ENCODE measurements around the gene PDZD4. TPM values are rescaled to one million over a fixed set of nuclear protein-coding genes. Genes with fewer than 3 reads are reported as not detected.

Gene PDZD4
- total and polyA plus RNA-seq, 2 of the 4 experiments (the other 2 are of a cell fraction), result under 0.01 to 0.38 TPM

DNA sequence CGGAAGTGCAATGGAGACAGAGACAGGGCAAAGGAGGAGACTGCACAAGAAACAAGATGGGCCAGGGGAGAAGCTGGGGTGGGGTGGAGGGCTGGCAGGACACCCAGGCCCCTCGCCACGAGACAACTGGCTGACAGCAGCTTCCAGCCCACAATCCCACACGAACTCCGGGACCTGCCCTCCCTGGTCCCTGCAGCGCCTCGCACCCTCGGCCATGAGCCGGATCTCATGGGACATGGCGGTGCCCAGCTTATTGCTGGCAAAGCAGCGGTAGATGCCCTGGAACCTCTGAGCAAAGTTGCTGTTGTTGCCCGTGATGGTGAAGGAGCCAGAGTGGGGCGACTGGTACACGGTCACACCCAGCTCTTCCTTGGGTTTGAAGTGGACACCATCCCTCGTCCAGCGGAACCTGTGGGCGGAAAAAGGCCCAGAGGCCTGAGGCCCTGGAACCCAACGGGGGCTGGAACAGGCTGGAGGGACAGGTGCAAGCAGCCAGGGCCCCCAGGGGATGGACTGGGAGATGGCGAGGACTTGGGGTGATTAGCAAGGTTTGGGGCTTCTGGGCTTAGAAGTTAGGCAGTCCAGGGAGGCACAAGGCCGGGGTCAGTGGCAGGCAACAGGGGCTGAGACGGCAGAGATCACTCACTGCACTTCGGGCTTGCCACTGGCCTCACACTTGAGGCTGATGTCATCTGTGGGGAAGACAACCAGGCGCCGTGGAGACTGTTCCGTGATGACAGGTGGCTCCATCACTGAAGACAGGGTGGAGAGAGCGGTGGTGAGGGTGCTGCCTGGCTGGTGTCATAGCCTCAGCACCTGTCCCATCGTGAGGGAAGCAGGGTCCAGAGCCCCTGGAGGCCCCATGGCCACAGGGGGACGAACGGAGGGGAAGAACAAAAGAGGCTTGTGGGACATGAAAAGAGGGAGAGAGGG lies 41.9 kb upstream of the PDZD4 start (continued):
- no peak for TF ChIP-seq SMC3 (IDR thresholded peaks at IDR 0.05; ENCODE audit: low read depth, low read length)

GRCh38 chrX:153871451-153871850 lies 41.1 kb upstream of the PDZD4 start:
- H3K4me2 ChIP-seq (ENCODE audit: low read depth, low read length), result no peak overlapping the region
- no peak overlapping the region for H3K27ac ChIP-seq (ENCODE audit: insufficient read depth, low read length)
- H3K9ac ChIP-seq (ENCODE audit: low read depth, low read length), result no peak overlapping the region
- no peak overlapping the region for H2BK120ac ChIP-seq (ENCODE audit: low read depth, low read length)
- H2AK5ac ChIP-seq (ENCODE audit: low read depth, low read length), result no peak overlapping the region
- H3K79me1 ChIP-seq (ENCODE audit: low read depth in 1 of 2, low read length in 2 of 2), result no peaks in the 10 kb centered on the region
- H3K4ac ChIP-seq (ENCODE audit: low read depth, low read length), result no peak overlapping the region
- H2BK20ac ChIP-seq (ENCODE audit: low read depth, low read length), result no peak overlapping the region
- H3K14ac ChIP-seq (replicated peaks; ENCODE audit: low read depth, low read length), result no peak overlapping the region
- CTCF ChIA-PET, result no interaction called here
- no peak for TF ChIP-seq MXI1 (IDR thresholded peaks at IDR 0.05; ENCODE audit: borderline replicate concordance, low read depth, low read length)
- no peak for TF ChIP-seq RAD21 (IDR thresholded peaks at IDR 0.05; ENCODE audit: low read length)
- TF ChIP-seq, protein P1, sequence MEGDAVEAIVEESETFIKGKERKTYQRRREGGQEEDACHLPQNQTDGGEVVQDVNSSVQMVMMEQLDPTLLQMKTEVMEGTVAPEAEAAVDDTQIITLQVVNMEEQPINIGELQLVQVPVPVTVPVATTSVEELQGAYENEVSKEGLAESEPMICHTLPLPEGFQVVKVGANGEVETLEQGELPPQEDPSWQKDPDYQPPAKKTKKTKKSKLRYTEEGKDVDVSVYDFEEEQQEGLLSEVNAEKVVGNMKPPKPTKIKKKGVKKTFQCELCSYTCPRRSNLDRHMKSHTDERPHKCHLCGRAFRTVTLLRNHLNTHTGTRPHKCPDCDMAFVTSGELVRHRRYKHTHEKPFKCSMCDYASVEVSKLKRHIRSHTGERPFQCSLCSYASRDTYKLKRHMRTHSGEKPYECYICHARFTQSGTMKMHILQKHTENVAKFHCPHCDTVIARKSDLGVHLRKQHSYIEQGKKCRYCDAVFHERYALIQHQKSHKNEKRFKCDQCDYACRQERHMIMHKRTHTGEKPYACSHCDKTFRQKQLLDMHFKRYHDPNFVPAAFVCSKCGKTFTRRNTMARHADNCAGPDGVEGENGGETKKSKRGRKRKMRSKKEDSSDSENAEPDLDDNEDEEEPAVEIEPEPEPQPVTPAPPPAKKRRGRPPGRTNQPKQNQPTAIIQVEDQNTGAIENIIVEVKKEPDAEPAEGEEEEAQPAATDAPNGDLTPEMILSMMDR (conservative IDR thresholded peaks at IDR 0.05; ENCODE audit: low read depth, low read length), result no peak
- no peak for TF ChIP-seq FOS (IDR thresholded peaks at IDR 0.05; ENCODE audit: low read depth, low read length)
- no peak for TF ChIP-seq RCOR1 (IDR thresholded peaks at IDR 0.05; ENCODE audit: insufficient replicate concordance, low read length)
- dilution Hi-C loops (cut with HindIII; ENCODE audit: low sequenced_read_pairs, unreplicated experiment), result no loop called here
- H3K4me3 ChIP-seq (ENCODE audit: insufficient read depth, low read depth, low read length), result no peak overlapping the region
- no peaks in the 10 kb centered on the region; the same call in 1 of the 2 replicates for H4K20me1 ChIP-seq (ENCODE audit: insufficient read depth, low read length)
- in situ Hi-C loops (cut with MboI; ENCODE audit: low sequenced_read_pairs), result no loop called here
- no CpG with 5 or more reads among the region's 6 CpGs for WGBS, 2 experiments (ENCODE audit: extremely low coverage in 2 of 2, insufficient read length in 1 of 2)
- peaks cover 16% of the 10 kb centered on the region for H3K27me3 ChIP-seq (ENCODE audit: control insufficient read depth, insufficient read depth, low read length)
- ATAC-seq (ENCODE audit: low read depth), result no peak
- no peak overlapping the region for H4K8ac ChIP-seq (ENCODE audit: low read depth in 2 of 2, low read length in 2 of 2)
- no peak overlapping the region for H3K18ac ChIP-seq (ENCODE audit: low read depth, low read length)
- POLR2A ChIA-PET (ENCODE audit: unreplicated experiment), result no interaction called here
- H2AFZ ChIP-seq (replicated peaks; ENCODE audit: low read length, poor library complexity), result no peak overlapping the region
- no peaks in the 10 kb centered on the region for H3K36me3 ChIP-seq (ENCODE audit: control insufficient read depth, insufficient read depth, low read length)
- H2BK15ac ChIP-seq (ENCODE audit: low read depth, low read length), result no peak overlapping the region
- H4K5ac ChIP-seq (ENCODE audit: low read depth, low read length), result no peak overlapping the region
- BruUV-seq (replicated peaks), result no TSS peak
- DNase-seq, result no peak
- H3K56ac ChIP-seq (ENCODE audit: extremely low read depth, insufficient read depth, low read length), result no peak overlapping the region
- no peaks in the 10 kb centered on the region for H3K9me1 ChIP-seq (ENCODE audit: insufficient read depth, low read length)
- H4K91ac ChIP-seq (ENCODE audit: insufficient read depth, low read depth, low read length), result no peak overlapping the region
- no peak overlapping the region for H2BK5ac ChIP-seq (ENCODE audit: low read depth, low read length, poor library complexity, severe bottlenecking)
- intact Hi-C loops (cut with micrococcal nuclease), result no loop called here
- no peak overlapping the region for H3K23ac ChIP-seq (ENCODE audit: low read depth, low read length)
- peaks cover 3% of the 10 kb centered on the region for H3K9me3 ChIP-seq (ENCODE audit: control insufficient read depth, insufficient read depth, low read length)
- H2AK9ac ChIP-seq (replicated peaks; ENCODE audit: low read depth, low read length, poor library complexity), result no peak overlapping the region
- H3K4me1 ChIP-seq (ENCODE audit: control insufficient read depth, insufficient read depth, low read length), result no peaks in the 10 kb centered on the region

Data from IMR-90 (cell line).